GM21717 (cell line): ENCODE data around the gene PLAU.

Source experiments
- ATAC-seq: cut with Tn5 transposase; IDR thresholded peaks from one replicate; pipeline ENCODE4 v1.9.1; 2021; ENCODE audit warnings: mild to moderate bottlenecking, moderate library complexity; ENCODE audit not compliant: unreplicated experiment

The PLAU gene

GRCh38 chr10:73910764-73911552 lies at the start of gene PLAU:
Gene PLAU (plus strand): TSS chr10:73911132. CDS start chr10:73911556, 424 bp downstream.
- no peak for ATAC-seq

GRCh38 chr10:73862011-73862410 lies 48.9 kb upstream of the PLAU start:
- no peak for ATAC-seq

GRCh38 chr10:73863039-73863817 lies 47.7 kb upstream of the PLAU start:
- ATAC-seq = no peak

- no peak for ATAC-seq
Measured at GRCh38 chr10:73864229-73864628, 46.7 kb upstream of the PLAU start.

- no peak for ATAC-seq
Measured at GRCh38 chr10:73865107-73865458, 45.8 kb upstream of the PLAU start.

- ATAC-seq = peak; percentile 67
Measured at GRCh38 chr10:73865459-73866442, 45.2 kb upstream of the PLAU start.

GRCh38 chr10:73866621-73867020 lies 44.3 kb upstream of the PLAU start:
- ATAC-seq = no peak

GRCh38 chr10:73867126-73867807 lies 43.7 kb upstream of the PLAU start:
- no peak for ATAC-seq

GRCh38 chr10:73867871-73868631 lies 42.9 kb upstream of the PLAU start:
- no peak for ATAC-seq

GRCh38 chr10:73868655-73869195 lies 42.2 kb upstream of the PLAU start:
- ATAC-seq = no peak

- ATAC-seq = no peak
Measured at GRCh38 chr10:73871295-73872189, 39.4 kb upstream of the PLAU start.

GRCh38 chr10:73872190-73872710 lies 38.7 kb upstream of the PLAU start:
- ATAC-seq = no peak

GRCh38 chr10:73873142-73873837 lies 37.6 kb upstream of the PLAU start:
- ATAC-seq = no peak

GRCh38 chr10:73873838-73874215 lies 37.1 kb upstream of the PLAU start:
- ATAC-seq = no peak

- ATAC-seq = peak; percentile 74
Measured at GRCh38 chr10:73874267-73875138, 36.4 kb upstream of the PLAU start, which contains the start of gene CAMK2G. Gene CAMK2G (minus strand): TSS chr10:73874555. CDS start chr10:73874461, 94 bp downstream.

- ATAC-seq = peak; percentile 25
Measured at GRCh38 chr10:73875139-73875475, 35.8 kb upstream of the PLAU start.

- ATAC-seq = no peak
Measured at GRCh38 chr10:73876157-73876556, 34.8 kb upstream of the PLAU start.
